HCT116 (cell line): ENCODE measurements around the gene NANOGP8. TPM values are rescaled to one million over a fixed set of nuclear protein-coding genes. Genes with fewer than 3 reads are reported as not detected.
"Not testable (repeated sequence)": the region's sequence is repeated elsewhere in the genome, so short reads cannot be mapped to it uniquely, and the experiment has no call there.

Experiments used
- ATAC-seq: fragments of 200-7000 bp; cut with Tn5 transposase; 2 replicates; pipeline ENCODE4 v1.9.1; 2020; ENCODE audit warnings: mild to moderate bottlenecking, moderate library complexity
- BruUV-seq: library from RNA; stranded (reverse); fragments of 400-500 nt; replicated peaks from 2 replicates; lab custom pipeline; 2021; lab: Mats Ljungman, UMichigan
- CTCF ChIA-PET: fragments of 300-600 bp; sonication (Branson Sonifier 250); formaldehyde crosslinking; loops from one replicate; lab custom pipeline; 2021; ENCODE audit warnings: antibody characterized with exemption; lab: Charles Lee
- POLR2A ChIA-PET: fragments of 300-600, 350-600 bp; sonication (Branson Sonifier 250); formaldehyde crosslinking; loops from one replicate; lab custom pipeline; 2021; ENCODE audit warnings: antibody characterized with exemption; lab: Charles Lee
- RAD21 ChIA-PET, 2 experiments: fragments of 300-600 bp; sonication (Branson Sonifier 250); formaldehyde crosslinking; loops; one replicate each; lab custom pipeline; 2023; ENCODE audit warnings: low total read pairs in 2 of 2; ENCODE audit not compliant: uncharacterized antibody in 2 of 2, unreplicated experiment in 2 of 2, low non-redundant PET in 1 of 2; lab: Charles Lee
- DNase-seq: peaks from one replicate; pipeline ENCODE4 v3.0.0-alpha.2; 2010; ENCODE audit warnings: low read depth, low spot score
- H2AFZ ChIP-seq: fragments of 200-600 bp; shearing (Covaris generic), sonication (generic); 2 replicates; pipeline ENCODE4 v1.6.1; 2017; ENCODE audit warnings: low read depth, mixed run types, mixed read lengths, antibody characterized with exemption, low read length; ENCODE audit not compliant: poor library complexity, severe bottlenecking
- H3K27ac ChIP-seq: 2 replicates; pipeline ENCODE4 v1.5.1; 2012; ENCODE audit warnings: low read depth, low read length
- H3K27me3 ChIP-seq: fragments of 200-600 bp; sonication (generic); 2 replicates; pipeline ENCODE4 v1.6.1; 2016; ENCODE audit warnings: mixed run types, low read length, mixed read lengths; ENCODE audit not compliant: insufficient read depth
- H3K36me3 ChIP-seq, 2 experiments: fragments of 200-500 bp in 1 of 2; fragments of 200-600 bp in 1 of 2; sonication (Bioruptor generic) in 1 of 2; sonication (generic) in 1 of 2; 2 replicates each; pipeline versions ENCODE4 v1.5.1 to v1.6.1; 2014 to 2016; ENCODE audit warnings: low read length in 2 of 2, inconsistent platforms in 1 of 2, mixed read lengths in 1 of 2, mixed run types in 1 of 2; ENCODE audit not compliant: insufficient read depth in 2 of 2, control insufficient read depth in 1 of 2
- H3K4me1 ChIP-seq, 2 experiments: fragments of 200-600 bp in 1 of 2; sonication (generic) in 1 of 2; 2 replicates each; pipeline versions ENCODE4 v1.5.1 to v1.6.1; 2012 to 2017; ENCODE audit warnings: low read length in 2 of 2, inconsistent platforms in 1 of 2, mild to moderate bottlenecking in 1 of 2, mixed read lengths in 1 of 2, mixed run types in 1 of 2, moderate library complexity in 1 of 2; ENCODE audit not compliant: insufficient read depth in 2 of 2, control insufficient read depth in 1 of 2
- H3K4me2 ChIP-seq: fragments of 200-600 bp; sonication (generic); 2 replicates; pipeline ENCODE4 v1.6.1; 2017; ENCODE audit warnings: mixed run types, low read length, mixed read lengths
- H3K4me3 ChIP-seq, 2 experiments: fragments of 200-600 bp in 1 of 2; sonication (generic) in 1 of 2; replicated peaks in 1 of 2; 2 replicates each; pipeline ENCODE4 v1.5.1; 2011 to 2016; ENCODE audit warnings: low read length in 2 of 2, control low read depth in 1 of 2, low read depth in 1 of 2, mild to moderate bottlenecking in 1 of 2, mixed read lengths in 1 of 2, mixed run types in 1 of 2
- H3K79me2 ChIP-seq: fragments of 200-600 bp; sonication (generic); 2 replicates; pipeline ENCODE4 v1.6.1; 2017; ENCODE audit warnings: mild to moderate bottlenecking, mixed run types, low read length, moderate library complexity, mixed read lengths; ENCODE audit not compliant: insufficient read depth
- H3K9ac ChIP-seq: fragments of 200-600 bp; sonication (generic); 2 replicates; pipeline ENCODE4 v1.6.1; 2016; ENCODE audit warnings: low read length, mixed read lengths
- H3K9me2 ChIP-seq: fragments of 200-600 bp; sonication (generic), shearing (Covaris generic); 2 replicates; pipeline ENCODE4 v1.6.1; 2017; ENCODE audit warnings: mixed run types, mild to moderate bottlenecking, moderate library complexity; ENCODE audit not compliant: insufficient read depth
- H3K9me3 ChIP-seq, 2 experiments: fragments of 200-500 bp in 1 of 2; fragments of 200-600 bp in 1 of 2; sonication (Bioruptor generic) in 1 of 2; sonication (generic) in 1 of 2; 2 replicates each; pipeline ENCODE4 v1.6.1; 2014 to 2017; ENCODE audit warnings: low read length in 2 of 2, mixed read lengths in 2 of 2, inconsistent platforms in 1 of 2, low read depth in 1 of 2, mild to moderate bottlenecking in 1 of 2, mixed run types in 1 of 2, moderate library complexity in 1 of 2; ENCODE audit not compliant: control insufficient read depth in 1 of 2, insufficient read depth in 1 of 2
- H4K20me1 ChIP-seq: fragments of 200-600 bp; sonication (generic), shearing (Covaris generic); 2 replicates; pipeline ENCODE4 v1.6.1; 2017; ENCODE audit warnings: mixed run types, mild to moderate bottlenecking, moderate library complexity; ENCODE audit not compliant: insufficient read depth
- ELF1 ChIP-seq: IDR thresholded peaks from 2 replicates; pipeline ENCODE4 v1.6.1; 2012; ENCODE audit warnings: low read depth, borderline replicate concordance
- EZH2 ChIP-seq: fragments of 200-600 bp; sonication (generic); IDR thresholded peaks from 2 replicates; pipeline ENCODE4 v1.6.1; 2017; ENCODE audit warnings: antibody characterized with exemption, mixed run types
- EZH2phosphoT487 ChIP-seq: fragments of 200-600 bp; IDR thresholded peaks from 2 replicates; pipeline ENCODE4 v1.6.1; 2018; ENCODE audit warnings: antibody characterized with exemption, borderline replicate concordance
- FOSL1 ChIP-seq: IDR thresholded peaks from 2 replicates; pipeline ENCODE4 v1.6.1; 2012; ENCODE audit warnings: low read depth
- RAD21 ChIP-seq: IDR thresholded peaks from 2 replicates; pipeline ENCODE4 v1.6.1; 2012; ENCODE audit warnings: low read depth, mild to moderate bottlenecking
- ZNF274 ChIP-seq: fragments of 200-500 bp; sonication (Bioruptor generic); IDR thresholded peaks from 2 replicates; pipeline ENCODE4 v1.6.1; 2014; ENCODE audit warnings: mild to moderate bottlenecking, low read depth, low read length, inconsistent platforms
- intact Hi-C: fragments of 100-400 bp; cut with micrococcal nuclease; formaldehyde crosslinking; loops from 2 replicates; pipeline ENCODE4 v1.10.0; 2022
- total RNA-seq: library from RNA; stranded (reverse); gene quantifications from one replicate; pipeline ENCODE4 v1.2.1, GENCODE V29; 2021; ENCODE audit not compliant: unreplicated experiment
- TF ChIP-seq, protein P1 (sequence below): IDR thresholded peaks from 2 replicates; pipeline ENCODE4 v1.6.1; 2012
- TF ChIP-seq, protein P2 (sequence below): IDR thresholded peaks from 2 replicates; pipeline ENCODE4 v1.6.1; 2011; ENCODE audit warnings: mild to moderate bottlenecking, low read length, moderate library complexity; ENCODE audit not compliant: insufficient replicate concordance; ENCODE audit errors: extremely low read depth

The NANOGP8 gene
- total RNA-seq, 1 experiment from 2014 or later, result not detected

DNA sequence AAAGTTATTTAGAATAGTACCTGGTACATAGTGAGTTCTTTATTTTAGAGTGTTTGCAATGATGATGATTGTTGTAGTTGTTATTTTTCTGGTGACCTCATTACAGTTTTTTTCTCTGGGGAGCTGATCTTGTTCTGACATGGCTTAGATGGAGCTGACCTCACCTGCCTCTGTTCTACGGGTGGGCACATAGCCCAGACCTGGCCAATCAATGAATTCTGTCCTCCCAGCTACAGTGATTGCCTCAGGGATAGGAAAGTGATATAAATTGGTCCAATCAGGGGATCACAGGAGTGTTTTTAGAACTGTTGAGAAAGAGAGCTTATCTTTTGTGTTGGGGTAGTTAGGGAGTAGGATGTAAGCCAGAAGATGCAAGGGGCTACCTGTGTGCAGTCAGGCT is 3.2 kb upstream of the NANOGP8 start:
- Histone ChIP-seq H3K9me3 (no peaks in the 10 kb centered on the region), H3K36me3 (no peaks in the 10 kb centered on the region), H4K20me1 (no peaks in the 10 kb centered on the region), H3K27me3 (no peaks in the 10 kb centered on the region), H3K4me1 (no peaks in the 10 kb centered on the region), H3K27ac (no peak overlapping the region), H3K9me2 (no peaks in the 10 kb centered on the region), H3K4me3 (no peak overlapping the region), H3K9ac (no peak overlapping the region), H3K4me2 (no peak overlapping the region)
- CTCF ChIA-PET, result interaction anchor here (1.5 kb wide), 1 partner anchor 10 kb away, joined by 3 read pairs; no protein-coding TSS in a partner anchor
- BruUV-seq, result no TSS peak
- ATAC-seq, result no peak
- POLR2A ChIA-PET, result no interaction called here
- intact Hi-C loops, result no loop called here
- no peak for DNase-seq
- RAD21 ChIA-PET, result no interaction called here
- no peak for TF ChIP-seq RAD21
- TF ChIP-seq, all 23 proteins: peak for 0
- Histone ChIP-seq H3K79me2 (no peaks in the 10 kb centered on the region), H2AFZ (no peak overlapping the region)

DNA sequence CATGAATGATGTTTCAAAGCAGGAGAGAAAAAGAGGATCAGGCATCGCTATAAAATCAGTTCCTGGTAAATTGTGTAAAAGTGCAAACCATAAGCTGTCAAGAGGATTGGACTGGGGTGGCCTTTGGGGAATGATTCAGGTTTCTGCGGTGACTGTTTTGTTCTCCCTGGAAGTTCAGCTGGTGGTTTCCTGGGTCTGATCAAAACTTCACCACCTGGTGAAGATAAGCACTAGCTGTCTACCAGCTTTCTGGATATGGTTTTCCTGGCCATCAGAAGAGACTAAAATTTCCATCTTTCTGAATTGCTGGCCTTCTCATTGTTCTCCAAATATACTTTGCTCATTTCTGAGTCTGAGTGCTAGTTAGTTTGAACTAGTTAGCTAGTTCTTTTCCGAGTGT is 2.7 kb upstream of the NANOGP8 start:
- ChIA-PET CTCF (no interaction called here), POLR2A (no interaction called here), RAD21 (no interaction called here)
- Histone ChIP-seq H3K27me3 (no peaks in the 10 kb centered on the region), H3K36me3 (no peaks in the 10 kb centered on the region), H4K20me1 (no peaks in the 10 kb centered on the region), H3K27ac (no peak overlapping the region), H3K9me2 (no peaks in the 10 kb centered on the region), H3K79me2 (no peaks in the 10 kb centered on the region), H3K4me2 (no peak overlapping the region), H3K9ac (no peak overlapping the region), H2AFZ (no peak overlapping the region), H3K9me3 (no peaks in the 10 kb centered on the region), H3K4me3 (no peak overlapping the region), H3K4me1 (no peaks in the 10 kb centered on the region)
- intact Hi-C loops, result no loop called here
- DNase-seq (no peak), ATAC-seq (no peak)
- BruUV-seq, result no TSS peak
- no peak for TF ChIP-seq EZH2
- TF ChIP-seq FOSL1, result no peak
- no peak for TF ChIP-seq ZNF274
- TF ChIP-seq, protein P1, sequence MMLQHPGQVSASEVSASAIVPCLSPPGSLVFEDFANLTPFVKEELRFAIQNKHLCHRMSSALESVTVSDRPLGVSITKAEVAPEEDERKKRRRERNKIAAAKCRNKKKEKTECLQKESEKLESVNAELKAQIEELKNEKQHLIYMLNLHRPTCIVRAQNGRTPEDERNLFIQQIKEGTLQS, result no peak
- TF ChIP-seq, protein P2, sequence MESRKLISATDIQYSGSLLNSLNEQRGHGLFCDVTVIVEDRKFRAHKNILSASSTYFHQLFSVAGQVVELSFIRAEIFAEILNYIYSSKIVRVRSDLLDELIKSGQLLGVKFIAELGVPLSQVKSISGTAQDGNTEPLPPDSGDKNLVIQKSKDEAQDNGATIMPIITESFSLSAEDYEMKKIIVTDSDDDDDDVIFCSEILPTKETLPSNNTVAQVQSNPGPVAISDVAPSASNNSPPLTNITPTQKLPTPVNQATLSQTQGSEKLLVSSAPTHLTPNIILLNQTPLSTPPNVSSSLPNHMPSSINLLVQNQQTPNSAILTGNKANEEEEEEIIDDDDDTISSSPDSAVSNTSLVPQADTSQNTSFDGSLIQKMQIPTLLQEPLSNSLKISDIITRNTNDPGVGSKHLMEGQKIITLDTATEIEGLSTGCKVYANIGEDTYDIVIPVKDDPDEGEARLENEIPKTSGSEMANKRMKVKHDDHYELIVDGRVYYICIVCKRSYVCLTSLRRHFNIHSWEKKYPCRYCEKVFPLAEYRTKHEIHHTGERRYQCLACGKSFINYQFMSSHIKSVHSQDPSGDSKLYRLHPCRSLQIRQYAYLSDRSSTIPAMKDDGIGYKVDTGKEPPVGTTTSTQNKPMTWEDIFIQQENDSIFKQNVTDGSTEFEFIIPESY, result no peak
- TF ChIP-seq ELF1, result no peak
- no peak for TF ChIP-seq EZH2phosphoT487

DNA sequence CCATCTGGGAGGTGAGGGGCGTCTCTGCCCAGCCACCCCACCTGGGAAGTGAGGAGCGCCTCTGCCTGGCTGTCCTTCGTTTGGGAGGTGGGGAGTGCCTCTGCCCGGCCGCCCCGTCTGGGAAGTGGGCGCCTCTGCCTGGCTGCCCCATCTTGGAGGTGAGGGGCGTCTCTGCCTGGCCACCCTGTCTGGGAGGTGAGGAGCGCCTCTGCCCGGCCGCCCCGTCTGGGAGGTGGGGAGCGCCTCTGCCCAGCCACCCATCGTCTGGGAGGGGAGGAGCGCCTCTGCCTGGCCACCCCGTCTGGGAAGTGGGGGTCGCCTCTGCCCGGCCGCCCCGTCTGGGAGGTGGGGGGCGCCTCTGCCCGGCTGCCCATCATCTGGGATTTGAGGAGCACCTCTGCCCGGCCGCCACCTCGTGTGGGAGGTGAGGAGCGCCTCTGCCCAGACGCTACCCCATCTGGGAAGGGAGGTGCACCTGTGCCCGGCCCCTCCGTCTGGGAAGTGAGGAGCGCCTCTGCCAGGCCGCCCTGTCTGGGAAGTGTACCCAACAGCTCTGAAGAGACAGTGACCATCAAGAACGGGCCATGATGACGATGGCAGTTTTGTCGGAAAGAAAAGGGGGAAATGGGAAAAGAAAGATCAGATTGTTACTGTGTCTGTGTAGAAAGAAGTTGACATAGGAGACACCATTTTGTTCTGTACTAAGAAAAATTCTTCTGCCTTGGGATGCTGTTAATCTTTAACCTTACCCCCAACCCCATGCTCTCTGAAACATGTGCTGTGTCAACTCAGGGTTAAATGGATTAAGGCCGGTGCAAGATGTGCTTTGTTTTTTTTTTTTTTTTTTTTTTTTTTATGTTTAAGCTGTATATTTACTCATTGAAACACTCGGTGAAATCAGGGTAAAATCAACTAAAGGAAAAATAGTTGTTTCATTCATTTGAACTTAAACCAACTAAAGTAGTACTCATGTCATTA is 2.4 kb downstream of the NANOGP8 start:
- CTCF ChIA-PET, intact Hi-C loops, H3K27ac ChIP-seq, ATAC-seq, H3K9ac ChIP-seq, RAD21 ChIA-PET, BruUV-seq, H3K27me3 ChIP-seq, H3K9me2 ChIP-seq, H2AFZ ChIP-seq, H3K4me2 ChIP-seq, H4K20me1 ChIP-seq, H3K79me2 ChIP-seq, H3K4me3 ChIP-seq, POLR2A ChIA-PET, H3K36me3 ChIP-seq, H3K4me1 ChIP-seq, DNase-seq, H3K9me3 ChIP-seq: not testable (repeated sequence)
